ENCODE results near the gene TBC1D9B. TPM values are rescaled to one million over a fixed set of nuclear protein-coding genes. Genes with fewer than 3 reads are reported as not detected.

Gene TBC1D9B
- total and polyA plus RNA-seq, 2 of the 13 experiments (the other 11 are each of a cell fraction or from before 2014, with no cell fraction given): 35.0 to 50.0 TPM

DNA sequence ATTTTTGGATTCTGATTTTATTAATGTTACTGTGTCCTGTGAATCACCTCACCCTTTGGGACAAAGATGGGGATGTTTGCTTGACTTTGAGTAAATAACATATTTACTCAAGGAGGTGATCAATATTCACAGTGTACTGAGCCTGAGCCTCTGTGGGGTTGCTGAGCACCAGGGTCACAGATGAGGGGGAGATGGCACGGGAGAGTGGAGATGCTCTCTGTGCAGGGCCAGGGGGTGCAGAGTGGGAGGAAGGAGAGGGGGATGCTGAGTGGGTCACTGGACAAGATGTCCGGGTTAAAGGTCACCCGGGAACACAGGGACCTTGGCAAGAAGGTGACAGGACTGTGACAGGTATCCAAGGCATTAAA, 83.0 kb downstream of the TBC1D9B start (continued):
- TF ChIP-seq, protein P1, sequence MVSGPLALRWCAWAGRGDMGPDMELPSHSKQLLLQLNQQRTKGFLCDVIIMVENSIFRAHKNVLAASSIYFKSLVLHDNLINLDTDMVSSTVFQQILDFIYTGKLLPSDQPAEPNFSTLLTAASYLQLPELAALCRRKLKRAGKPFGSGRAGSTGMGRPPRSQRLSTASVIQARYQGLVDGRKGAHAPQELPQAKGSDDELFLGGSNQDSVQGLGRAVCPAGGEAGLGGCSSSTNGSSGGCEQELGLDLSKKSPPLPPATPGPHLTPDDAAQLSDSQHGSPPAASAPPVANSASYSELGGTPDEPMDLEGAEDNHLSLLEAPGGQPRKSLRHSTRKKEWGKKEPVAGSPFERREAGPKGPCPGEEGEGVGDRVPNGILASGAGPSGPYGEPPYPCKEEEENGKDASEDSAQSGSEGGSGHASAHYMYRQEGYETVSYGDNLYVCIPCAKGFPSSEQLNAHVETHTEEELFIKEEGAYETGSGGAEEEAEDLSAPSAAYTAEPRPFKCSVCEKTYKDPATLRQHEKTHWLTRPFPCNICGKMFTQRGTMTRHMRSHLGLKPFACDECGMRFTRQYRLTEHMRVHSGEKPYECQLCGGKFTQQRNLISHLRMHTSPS (CRISPR knock-in tag; IDR thresholded peaks at IDR 0.05; ENCODE audit: low read depth): no peak
- TF ChIP-seq TEAD3 (CRISPR knock-in tag; optimal IDR thresholded peaks at IDR 0.05; ENCODE audit: borderline replicate concordance) (no peak), SRSF9 (IDR thresholded peaks at IDR 0.05; ENCODE audit: borderline replicate concordance, insufficient read depth, low read depth, low read length, poor library complexity, severe bottlenecking) (no peak), ZZZ3 (CRISPR knock-in tag; IDR thresholded peaks at IDR 0.05; ENCODE audit: borderline replicate concordance) (no peak), PLRG1 (conservative IDR thresholded peaks at IDR 0.05) (no peak), RBM39 (IDR thresholded peaks at IDR 0.05; ENCODE audit: low read depth, low read length, poor library complexity, severe bottlenecking) (no peak), NR2F1 (CRISPR knock-in tag; IDR thresholded peaks at IDR 0.05) (no peak), REL (CRISPR knock-in tag; conservative IDR thresholded peaks at IDR 0.05) (no peak), ZSCAN9 (CRISPR knock-in tag; IDR thresholded peaks at IDR 0.05; ENCODE audit: borderline replicate concordance) (peak; percentile 75), PAX8 (CRISPR knock-in tag; IDR thresholded peaks at IDR 0.05; ENCODE audit: borderline replicate concordance) (no peak), SRY (CRISPR knock-in tag; IDR thresholded peaks at IDR 0.05) (no peak)
- TF ChIP-seq, protein P2, sequence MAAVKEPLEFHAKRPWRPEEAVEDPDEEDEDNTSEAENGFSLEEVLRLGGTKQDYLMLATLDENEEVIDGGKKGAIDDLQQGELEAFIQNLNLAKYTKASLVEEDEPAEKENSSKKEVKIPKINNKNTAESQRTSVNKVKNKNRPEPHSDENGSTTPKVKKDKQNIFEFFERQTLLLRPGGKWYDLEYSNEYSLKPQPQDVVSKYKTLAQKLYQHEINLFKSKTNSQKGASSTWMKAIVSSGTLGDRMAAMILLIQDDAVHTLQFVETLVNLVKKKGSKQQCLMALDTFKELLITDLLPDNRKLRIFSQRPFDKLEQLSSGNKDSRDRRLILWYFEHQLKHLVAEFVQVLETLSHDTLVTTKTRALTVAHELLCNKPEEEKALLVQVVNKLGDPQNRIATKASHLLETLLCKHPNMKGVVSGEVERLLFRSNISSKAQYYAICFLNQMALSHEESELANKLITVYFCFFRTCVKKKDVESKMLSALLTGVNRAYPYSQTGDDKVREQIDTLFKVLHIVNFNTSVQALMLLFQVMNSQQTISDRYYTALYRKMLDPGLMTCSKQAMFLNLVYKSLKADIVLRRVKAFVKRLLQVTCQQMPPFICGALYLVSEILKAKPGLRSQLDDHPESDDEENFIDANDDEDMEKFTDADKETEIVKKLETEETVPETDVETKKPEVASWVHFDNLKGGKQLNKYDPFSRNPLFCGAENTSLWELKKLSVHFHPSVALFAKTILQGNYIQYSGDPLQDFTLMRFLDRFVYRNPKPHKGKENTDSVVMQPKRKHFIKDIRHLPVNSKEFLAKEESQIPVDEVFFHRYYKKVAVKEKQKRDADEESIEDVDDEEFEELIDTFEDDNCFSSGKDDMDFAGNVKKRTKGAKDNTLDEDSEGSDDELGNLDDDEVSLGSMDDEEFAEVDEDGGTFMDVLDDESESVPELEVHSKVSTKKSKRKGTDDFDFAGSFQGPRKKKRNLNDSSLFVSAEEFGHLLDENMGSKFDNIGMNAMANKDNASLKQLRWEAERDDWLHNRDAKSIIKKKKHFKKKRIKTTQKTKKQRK (IDR thresholded peaks at IDR 0.05; ENCODE audit: low read length): no peak
- TF ChIP-seq, protein P3, sequence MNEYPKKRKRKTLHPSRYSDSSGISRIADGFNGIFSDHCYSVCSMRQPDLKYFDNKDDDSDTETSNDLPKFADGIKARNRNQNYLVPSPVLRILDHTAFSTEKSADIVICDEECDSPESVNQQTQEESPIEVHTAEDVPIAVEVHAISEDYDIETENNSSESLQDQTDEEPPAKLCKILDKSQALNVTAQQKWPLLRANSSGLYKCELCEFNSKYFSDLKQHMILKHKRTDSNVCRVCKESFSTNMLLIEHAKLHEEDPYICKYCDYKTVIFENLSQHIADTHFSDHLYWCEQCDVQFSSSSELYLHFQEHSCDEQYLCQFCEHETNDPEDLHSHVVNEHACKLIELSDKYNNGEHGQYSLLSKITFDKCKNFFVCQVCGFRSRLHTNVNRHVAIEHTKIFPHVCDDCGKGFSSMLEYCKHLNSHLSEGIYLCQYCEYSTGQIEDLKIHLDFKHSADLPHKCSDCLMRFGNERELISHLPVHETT (CRISPR knock-in tag; conservative IDR thresholded peaks at IDR 0.05): no peak
- TF ChIP-seq, protein P4, sequence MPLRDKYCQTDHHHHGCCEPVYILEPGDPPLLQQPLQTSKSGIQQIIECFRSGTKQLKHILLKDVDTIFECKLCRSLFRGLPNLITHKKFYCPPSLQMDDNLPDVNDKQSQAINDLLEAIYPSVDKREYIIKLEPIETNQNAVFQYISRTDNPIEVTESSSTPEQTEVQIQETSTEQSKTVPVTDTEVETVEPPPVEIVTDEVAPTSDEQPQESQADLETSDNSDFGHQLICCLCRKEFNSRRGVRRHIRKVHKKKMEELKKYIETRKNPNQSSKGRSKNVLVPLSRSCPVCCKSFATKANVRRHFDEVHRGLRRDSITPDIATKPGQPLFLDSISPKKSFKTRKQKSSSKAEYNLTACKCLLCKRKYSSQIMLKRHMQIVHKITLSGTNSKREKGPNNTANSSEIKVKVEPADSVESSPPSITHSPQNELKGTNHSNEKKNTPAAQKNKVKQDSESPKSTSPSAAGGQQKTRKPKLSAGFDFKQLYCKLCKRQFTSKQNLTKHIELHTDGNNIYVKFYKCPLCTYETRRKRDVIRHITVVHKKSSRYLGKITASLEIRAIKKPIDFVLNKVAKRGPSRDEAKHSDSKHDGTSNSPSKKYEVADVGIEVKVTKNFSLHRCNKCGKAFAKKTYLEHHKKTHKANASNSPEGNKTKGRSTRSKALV (CRISPR knock-in tag; IDR thresholded peaks at IDR 0.05): no peak
- TF ChIP-seq, protein P5, sequence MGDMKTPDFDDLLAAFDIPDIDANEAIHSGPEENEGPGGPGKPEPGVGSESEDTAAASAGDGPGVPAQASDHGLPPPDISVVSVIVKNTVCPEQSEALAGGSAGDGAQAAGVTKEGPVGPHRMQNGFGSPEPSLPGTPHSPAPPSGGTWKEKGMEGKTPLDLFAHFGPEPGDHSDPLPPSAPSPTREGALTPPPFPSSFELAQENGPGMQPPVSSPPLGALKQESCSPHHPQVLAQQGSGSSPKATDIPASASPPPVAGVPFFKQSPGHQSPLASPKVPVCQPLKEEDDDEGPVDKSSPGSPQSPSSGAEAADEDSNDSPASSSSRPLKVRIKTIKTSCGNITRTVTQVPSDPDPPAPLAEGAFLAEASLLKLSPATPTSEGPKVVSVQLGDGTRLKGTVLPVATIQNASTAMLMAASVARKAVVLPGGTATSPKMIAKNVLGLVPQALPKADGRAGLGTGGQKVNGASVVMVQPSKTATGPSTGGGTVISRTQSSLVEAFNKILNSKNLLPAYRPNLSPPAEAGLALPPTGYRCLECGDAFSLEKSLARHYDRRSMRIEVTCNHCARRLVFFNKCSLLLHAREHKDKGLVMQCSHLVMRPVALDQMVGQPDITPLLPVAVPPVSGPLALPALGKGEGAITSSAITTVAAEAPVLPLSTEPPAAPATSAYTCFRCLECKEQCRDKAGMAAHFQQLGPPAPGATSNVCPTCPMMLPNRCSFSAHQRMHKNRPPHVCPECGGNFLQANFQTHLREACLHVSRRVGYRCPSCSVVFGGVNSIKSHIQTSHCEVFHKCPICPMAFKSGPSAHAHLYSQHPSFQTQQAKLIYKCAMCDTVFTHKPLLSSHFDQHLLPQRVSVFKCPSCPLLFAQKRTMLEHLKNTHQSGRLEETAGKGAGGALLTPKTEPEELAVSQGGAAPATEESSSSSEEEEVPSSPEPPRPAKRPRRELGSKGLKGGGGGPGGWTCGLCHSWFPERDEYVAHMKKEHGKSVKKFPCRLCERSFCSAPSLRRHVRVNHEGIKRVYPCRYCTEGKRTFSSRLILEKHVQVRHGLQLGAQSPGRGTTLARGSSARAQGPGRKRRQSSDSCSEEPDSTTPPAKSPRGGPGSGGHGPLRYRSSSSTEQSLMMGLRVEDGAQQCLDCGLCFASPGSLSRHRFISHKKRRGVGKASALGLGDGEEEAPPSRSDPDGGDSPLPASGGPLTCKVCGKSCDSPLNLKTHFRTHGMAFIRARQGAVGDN (CRISPR knock-in tag; IDR thresholded peaks at IDR 0.05): no peak

Data from HepG2 (cell line).